GM18519 (cell line): ENCODE data around the gene CHADL.
"Not testable (repeated sequence)": the region's sequence is repeated elsewhere in the genome, so short reads cannot be mapped to it uniquely, and the experiment has no call there.

Experiments
- ATAC-seq: cut with Tn5 transposase; IDR thresholded peaks from one replicate; pipeline ENCODE4 v1.9.1; 2021; ENCODE audit warnings: mild to moderate bottlenecking, moderate library complexity; ENCODE audit not compliant: unreplicated experiment, low FRiP score

Gene CHADL

GRCh38 chr22:41240377-41241132, at the start of gene CHADL:
Gene CHADL, minus strand, starts transcription at chr22:41240931. Its CDS starts 50 bp downstream, at chr22:41240881.
- ATAC-seq, result no peak

- ATAC-seq, result no peak
Measured at GRCh38 chr22:41289671-41290070, 48.9 kb upstream of the CHADL start.

GRCh38 chr22:41288245-41288946, 47.7 kb upstream of the CHADL start:
- no peak for ATAC-seq

GRCh38 chr22:41286639-41287091, 45.9 kb upstream of the CHADL start:
- ATAC-seq, result peak; percentile 13

GRCh38 chr22:41285820-41286638, 45.3 kb upstream of the CHADL start, which contains the start of gene RANGAP1:
Gene RANGAP1, minus strand, starts transcription at chr22:41286187. Its CDS starts 5,143 bp downstream, at chr22:41281044.
- peak; percentile 87 for ATAC-seq

- peak; percentile 14 for ATAC-seq
Measured at GRCh38 chr22:41285441-41285819, 44.7 kb upstream of the CHADL start.

- ATAC-seq, result no peak
Measured at GRCh38 chr22:41284465-41284864, 43.7 kb upstream of the CHADL start.

- no peak for ATAC-seq
Measured at GRCh38 chr22:41280854-41281253, 40.1 kb upstream of the CHADL start.

- ATAC-seq, result no peak
Measured at GRCh38 chr22:41280065-41280464, 39.3 kb upstream of the CHADL start.

GRCh38 chr22:41274856-41275255, 34.1 kb upstream of the CHADL start:
- ATAC-seq, result no peak

- ATAC-seq, result no peak
Measured at GRCh38 chr22:41273128-41273527, 32.4 kb upstream of the CHADL start.

- no peak for ATAC-seq
Measured at GRCh38 chr22:41271787-41272186, 31.1 kb upstream of the CHADL start.

- ATAC-seq, result no peak
Measured at GRCh38 chr22:41267958-41268357, 27.2 kb upstream of the CHADL start.

- no peak for ATAC-seq
Measured at GRCh38 chr22:41264408-41264941, 23.7 kb upstream of the CHADL start.

GRCh38 chr22:41263704-41264103, 23.0 kb upstream of the CHADL start:
- no peak for ATAC-seq

- ATAC-seq, result no peak
Measured at GRCh38 chr22:41262250-41262765, 21.6 kb upstream of the CHADL start.

GRCh38 chr22:41261541-41262249, 21.0 kb upstream of the CHADL start:
- ATAC-seq, result no peak

- ATAC-seq, result no peak
Measured at GRCh38 chr22:41260871-41261270, 20.1 kb upstream of the CHADL start.

- not testable (repeated sequence) for ATAC-seq
Measured at GRCh38 chr22:41259756-41260155, 19.0 kb upstream of the CHADL start.

GRCh38 chr22:41257696-41258095, 17.0 kb upstream of the CHADL start:
- no peak for ATAC-seq
